Tibial nerve (tissue), 3 donors: ENCODE results near the gene ACBD6.

ENCODE experiments used
- POLR2A ChIP-seq, 2 donors: fragments of 450-650 bp; IDR thresholded peaks; one replicate each; pipeline ENCODE4 v1.6.1; 2017; ENCODE audit warnings: antibody characterized with exemption in 2 of 2, mild to moderate bottlenecking in 2 of 2, moderate library complexity in 2 of 2
- TF ChIP-seq, protein P1 (sequence below), 5 experiments: fragments of 200-600 bp in 3 of 5; fragments of 450-650 bp in 2 of 5; sonication (generic) in 3 of 5; IDR thresholded peaks; one replicate each; pipeline ENCODE4 v1.5.1; 2016 to 2019; ENCODE audit warnings: antibody characterized with exemption in 5 of 5, mild to moderate bottlenecking in 3 of 5, moderate library complexity in 2 of 5

DNA sequence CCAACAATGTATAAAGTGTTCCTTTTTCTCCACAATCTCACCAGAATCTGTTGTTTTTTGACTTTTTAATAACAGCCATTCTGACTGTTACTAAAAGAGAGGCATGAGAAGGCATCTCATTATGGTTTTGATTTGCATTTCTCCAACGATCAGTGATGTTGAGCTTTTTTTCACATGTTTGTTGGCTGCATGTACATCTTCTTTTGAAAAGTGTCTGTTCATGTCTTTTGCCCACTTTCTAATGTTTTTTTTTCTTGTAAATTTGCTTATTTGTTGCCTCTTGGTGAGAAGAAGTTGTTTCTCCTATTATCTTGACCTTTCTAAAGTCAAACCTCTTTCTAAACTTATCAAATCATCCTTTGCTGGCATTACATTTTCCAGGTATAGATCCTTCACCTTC lies 80.8 kb downstream of the ACBD6 start:
- TF ChIP-seq, protein P1, sequence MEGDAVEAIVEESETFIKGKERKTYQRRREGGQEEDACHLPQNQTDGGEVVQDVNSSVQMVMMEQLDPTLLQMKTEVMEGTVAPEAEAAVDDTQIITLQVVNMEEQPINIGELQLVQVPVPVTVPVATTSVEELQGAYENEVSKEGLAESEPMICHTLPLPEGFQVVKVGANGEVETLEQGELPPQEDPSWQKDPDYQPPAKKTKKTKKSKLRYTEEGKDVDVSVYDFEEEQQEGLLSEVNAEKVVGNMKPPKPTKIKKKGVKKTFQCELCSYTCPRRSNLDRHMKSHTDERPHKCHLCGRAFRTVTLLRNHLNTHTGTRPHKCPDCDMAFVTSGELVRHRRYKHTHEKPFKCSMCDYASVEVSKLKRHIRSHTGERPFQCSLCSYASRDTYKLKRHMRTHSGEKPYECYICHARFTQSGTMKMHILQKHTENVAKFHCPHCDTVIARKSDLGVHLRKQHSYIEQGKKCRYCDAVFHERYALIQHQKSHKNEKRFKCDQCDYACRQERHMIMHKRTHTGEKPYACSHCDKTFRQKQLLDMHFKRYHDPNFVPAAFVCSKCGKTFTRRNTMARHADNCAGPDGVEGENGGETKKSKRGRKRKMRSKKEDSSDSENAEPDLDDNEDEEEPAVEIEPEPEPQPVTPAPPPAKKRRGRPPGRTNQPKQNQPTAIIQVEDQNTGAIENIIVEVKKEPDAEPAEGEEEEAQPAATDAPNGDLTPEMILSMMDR (IDR thresholded peaks at IDR 0.05), result no peak
- TF ChIP-seq POLR2A (IDR thresholded peaks at IDR 0.05), result no peak
